Measurements from ENCODE around the gene FARS2. TPM values are rescaled to one million over a fixed set of nuclear protein-coding genes. Genes with fewer than 3 reads are reported as not detected.
A peak's percentile ranks its signal among the peaks of the same experiment; 100 is the strongest.
"Not testable (repeated sequence)": the region's sequence is repeated elsewhere in the genome, so short reads cannot be mapped to it uniquely, and the experiment has no call there.

The FARS2 gene
- total RNA-seq, 1 donor from 2014 or later, result 36.6 TPM

DNA sequence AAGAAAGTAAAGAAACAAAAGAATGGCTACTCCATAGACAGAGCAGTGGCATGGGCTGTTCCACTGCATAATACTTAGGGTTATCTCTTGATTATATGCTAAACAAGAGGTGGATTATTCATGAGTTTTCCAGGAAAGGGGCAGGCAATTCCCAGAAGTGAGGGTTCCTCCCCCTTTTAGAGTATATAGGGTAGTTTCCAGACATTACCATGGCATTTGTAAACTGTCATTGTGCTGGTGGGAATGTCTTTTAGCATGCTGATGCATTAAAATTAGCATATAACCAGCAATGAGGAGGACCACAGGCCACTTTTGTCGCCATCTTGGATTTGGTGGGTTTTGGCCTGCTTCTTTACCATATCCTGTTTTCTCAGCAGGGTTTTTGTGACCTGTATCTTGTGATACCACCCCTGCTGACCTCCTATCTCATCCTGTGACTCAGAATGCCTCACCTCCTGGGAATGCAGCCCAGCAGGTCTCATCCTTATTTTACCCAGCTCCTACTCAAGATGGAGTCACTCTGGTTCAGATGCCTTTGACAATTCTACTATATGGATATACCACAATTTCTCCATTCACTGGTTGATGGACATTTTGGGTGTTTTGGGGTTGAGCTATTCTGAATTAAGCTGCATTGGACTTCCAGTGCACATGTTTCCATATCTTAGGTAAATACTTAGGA, 280.6 kb downstream of the FARS2 start:
- peak; percentile 2 for DNase-seq

- DNase-seq, result no peak
These were observed 286.2 kb downstream of the FARS2 start for GRCh38 chr6:5547556-5547955.

DNA sequence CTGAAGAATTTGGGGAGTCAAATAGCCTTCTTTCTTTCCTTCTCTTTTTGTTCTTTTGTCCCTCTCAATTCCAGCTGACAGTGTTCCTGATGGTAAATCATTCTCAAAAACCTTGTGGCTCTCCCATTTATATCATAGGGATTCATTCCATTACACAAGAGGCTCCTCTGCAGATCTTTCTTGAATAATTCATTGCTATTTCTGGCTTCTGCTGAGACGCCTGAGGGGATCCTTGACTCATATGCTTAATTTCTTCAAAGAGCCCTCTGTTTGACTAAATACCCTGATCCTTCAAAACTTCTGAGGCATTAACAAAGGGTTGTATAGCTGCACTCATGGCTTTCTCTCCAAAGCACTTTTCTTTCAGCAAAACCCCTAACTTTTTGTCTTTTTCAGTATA, 289.3 kb downstream of the FARS2 start:
- DNase-seq, result no peak

- DNase-seq, result no peak
These were observed 290.9 kb downstream of the FARS2 start for GRCh38 chr6:5552243-5552642.

GRCh38 chr6:5553767-5554166, 292.5 kb downstream of the FARS2 start:
- no peak for DNase-seq

GRCh38 chr6:5554226-5554625, 292.9 kb downstream of the FARS2 start:
- no peak for DNase-seq

DNA sequence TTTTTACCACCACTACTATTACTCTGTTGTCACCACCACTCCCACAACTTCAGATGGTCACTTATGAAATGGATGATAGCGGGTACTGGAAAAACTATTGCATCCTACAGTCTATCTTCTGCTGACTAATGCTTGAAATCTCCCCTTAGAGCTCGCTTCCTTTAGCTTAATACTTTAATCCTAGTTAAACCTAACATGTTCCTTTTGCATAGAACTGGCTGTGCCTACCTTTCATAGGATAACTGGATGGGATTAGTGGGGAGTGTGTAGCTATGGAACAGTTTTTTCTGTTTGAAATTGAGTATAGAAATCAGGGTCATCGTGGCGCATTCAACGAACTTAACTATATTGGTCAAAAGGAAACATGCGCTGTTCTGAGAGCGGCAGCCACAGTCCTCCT, 294.7 kb downstream of the FARS2 start:
- DNase-seq, result no peak

GRCh38 chr6:5557506-5557905, 296.2 kb downstream of the FARS2 start:
- DNase-seq, result no peak

- DNase-seq, result no peak
These were observed 298.3 kb downstream of the FARS2 start for GRCh38 chr6:5559651-5560050.

DNA sequence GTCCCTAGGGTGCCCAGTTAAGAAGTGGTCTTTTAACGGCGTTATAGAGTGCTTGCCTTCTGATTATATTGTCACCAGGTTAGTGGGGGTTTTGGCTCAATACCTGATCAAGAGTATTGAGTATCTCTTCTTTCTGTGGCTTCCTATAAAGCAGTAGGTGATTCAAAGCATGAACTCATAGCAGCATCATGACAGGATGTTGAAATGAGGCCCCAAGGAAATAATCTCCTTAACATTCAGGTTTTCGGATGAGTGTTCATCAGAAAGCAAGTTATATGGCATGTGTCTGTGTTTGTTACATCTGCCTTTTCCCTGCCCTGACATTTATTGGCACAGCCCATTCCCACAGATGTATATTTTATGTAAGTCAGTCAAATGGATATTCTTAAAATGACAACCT, 301.0 kb downstream of the FARS2 start:
- DNase-seq, result no peak

- no peak for DNase-seq
These were observed 301.8 kb downstream of the FARS2 start for GRCh38 chr6:5563086-5563485.

DNA sequence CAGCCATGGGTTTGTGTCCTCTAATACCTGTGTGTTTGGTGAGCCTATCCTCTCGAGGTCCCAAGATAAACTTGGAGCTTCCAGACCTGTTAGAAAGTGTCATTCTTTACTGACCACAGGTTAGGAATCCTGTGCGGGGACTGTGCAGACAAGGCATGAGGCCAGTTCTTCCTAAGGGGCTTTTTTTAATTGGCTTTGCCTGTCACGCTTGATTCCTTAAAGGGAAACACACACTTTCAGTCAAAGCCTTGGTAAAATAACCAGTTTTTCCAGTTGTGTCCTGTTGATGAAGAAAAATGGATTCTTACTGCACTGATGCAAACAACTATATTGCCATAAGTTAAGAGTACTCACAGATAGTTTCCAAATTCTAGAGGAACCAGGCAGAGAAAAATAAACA, 303.4 kb downstream of the FARS2 start:
- not testable (repeated sequence) for DNase-seq

GRCh38 chr6:5565971-5566370, 304.7 kb downstream of the FARS2 start:
- DNase-seq, result no peak

DNA sequence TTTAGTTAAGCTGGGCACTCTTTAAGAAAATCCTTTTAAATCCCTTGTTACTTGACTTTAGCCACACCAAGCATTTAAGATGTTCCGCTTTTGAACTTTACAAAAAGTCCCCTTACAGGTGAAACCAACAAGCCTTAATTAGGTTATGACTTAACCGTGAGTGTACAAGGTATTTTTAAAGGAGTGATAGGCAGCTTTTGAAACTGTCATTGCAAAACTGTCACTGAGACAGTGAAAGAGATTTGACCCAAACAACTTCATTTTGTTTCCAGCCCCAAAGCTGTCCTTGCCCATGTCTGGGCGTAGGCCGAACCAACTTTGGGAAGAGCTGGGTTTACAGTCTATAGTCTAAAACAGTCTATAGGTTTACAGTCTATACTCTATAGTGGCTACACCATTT, 305.4 kb downstream of the FARS2 start:
- no peak for DNase-seq

DNA sequence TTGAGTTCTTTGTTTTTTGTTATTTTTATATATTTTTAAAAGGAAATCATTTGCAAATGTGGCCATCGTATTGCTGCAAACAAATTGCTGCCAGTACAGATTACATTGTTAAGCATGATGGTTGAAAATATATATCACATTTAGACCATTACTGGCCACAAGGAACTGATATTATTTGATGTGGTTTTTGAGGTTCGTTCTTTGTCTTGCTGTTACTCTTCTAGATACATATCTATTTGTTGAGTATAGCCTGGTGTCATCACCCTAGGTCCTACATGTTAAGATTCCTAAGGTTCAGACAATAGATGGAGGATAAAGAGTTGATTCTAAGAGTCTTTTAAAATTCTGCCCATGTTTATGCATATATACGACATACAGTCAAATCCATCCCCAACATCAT, 306.0 kb downstream of the FARS2 start:
- no peak for DNase-seq

- DNase-seq, result no peak
These were observed 306.6 kb downstream of the FARS2 start for GRCh38 chr6:5567890-5568289.

GRCh38 chr6:5569491-5569890, 308.2 kb downstream of the FARS2 start:
- DNase-seq, result no peak

- DNase-seq, result no peak
These were observed 309.3 kb downstream of the FARS2 start for GRCh38 chr6:5570641-5571040.

- DNase-seq, result peak; percentile 12
These were observed 319.6 kb downstream of the FARS2 start for GRCh38 chr6:5580736-5581581.

DNA sequence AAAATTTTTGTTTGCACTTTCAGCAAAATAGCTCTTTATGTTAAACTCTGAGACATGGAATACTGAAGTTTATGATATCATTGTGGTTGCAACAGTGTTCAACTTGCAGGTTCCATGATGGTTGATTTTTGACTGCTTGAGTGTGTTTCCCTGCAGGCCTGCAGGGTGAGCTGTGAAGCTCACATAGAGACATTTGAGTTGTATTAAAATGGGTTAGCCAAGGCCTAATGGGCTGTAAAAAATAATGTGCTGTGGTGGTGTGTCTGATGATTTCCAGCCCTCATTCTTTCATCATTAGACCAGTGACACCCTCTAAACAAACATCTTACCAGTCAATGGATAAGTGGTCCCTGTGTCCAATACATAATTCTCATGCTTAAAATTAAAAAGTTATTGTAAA, 321.4 kb downstream of the FARS2 start:
- no peak for DNase-seq

DNA sequence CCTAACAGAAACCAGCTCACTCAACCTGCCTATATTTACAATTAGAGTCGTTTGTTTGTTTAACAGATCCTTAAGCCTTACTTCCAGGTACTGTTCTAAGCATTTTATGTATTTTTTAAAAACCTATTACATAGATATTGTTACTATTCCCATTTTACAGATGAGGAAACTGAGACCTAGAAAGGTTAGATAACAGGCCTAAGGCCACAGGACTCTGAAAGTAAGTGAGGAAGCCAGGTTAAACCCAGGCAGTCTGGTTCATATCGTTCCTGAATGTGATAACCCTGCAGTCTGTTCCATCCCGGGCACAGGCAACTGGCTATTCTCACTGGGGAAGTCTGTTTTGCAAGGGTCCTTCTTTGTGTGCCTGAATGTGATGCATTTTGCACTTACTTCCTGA, 322.2 kb downstream of the FARS2 start:
- no peak for DNase-seq

- no peak for DNase-seq
These were observed 322.8 kb downstream of the FARS2 start for GRCh38 chr6:5584078-5584482.

GRCh38 chr6:5587648-5588047, 326.3 kb downstream of the FARS2 start:
- no peak for DNase-seq

DNA sequence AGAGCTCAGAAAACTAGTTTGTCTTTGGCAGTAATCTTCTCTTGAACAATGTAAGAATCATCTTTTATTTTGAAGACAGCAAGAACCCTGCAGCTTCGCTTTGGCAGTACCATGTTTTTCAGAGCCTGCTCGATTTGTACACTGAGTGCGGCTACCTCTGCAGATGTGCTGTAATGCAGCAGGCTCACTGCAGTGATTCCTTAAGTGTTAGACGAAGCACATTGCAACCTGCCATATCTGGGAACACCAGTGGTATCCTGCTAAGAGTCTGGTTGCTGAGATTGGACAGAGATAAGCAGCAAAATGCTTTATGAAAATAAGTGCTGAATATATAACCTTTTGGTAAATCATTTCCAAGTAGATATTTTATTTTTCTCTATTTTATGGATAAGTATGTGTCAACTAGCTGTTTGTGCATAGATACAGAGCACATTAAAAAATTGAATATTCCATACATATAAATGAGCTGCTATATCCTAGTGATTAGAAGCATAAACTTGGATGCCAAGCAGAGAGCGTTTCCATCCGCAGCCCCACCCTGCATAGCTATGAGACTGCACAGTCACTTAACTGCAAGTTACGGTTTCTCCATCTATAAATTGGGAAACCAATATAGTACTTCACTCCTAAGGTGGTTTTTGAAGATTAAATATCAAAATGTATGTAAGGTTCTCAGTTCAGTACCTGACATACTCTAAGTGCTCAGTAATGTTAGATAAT, 328.3 kb downstream of the FARS2 start:
- no peak for DNase-seq
